Sciatic nerve (tissue), 2 donors: ENCODE measurements around the gene APOBEC3H. TPM values are rescaled to one million over a fixed set of nuclear protein-coding genes. Genes with fewer than 3 reads are reported as not detected.
"Not testable (repeated sequence)": the region's sequence is repeated elsewhere in the genome, so short reads cannot be mapped to it uniquely, and the experiment has no call there.

Experiments
- ATAC-seq: fragments of 200-7000 bp; cut with Tn5 transposase; one replicate; pipeline ENCODE4 v1.9.1; 2020; ENCODE audit warnings: mild to moderate bottlenecking, moderate library complexity
- DNase-seq: peaks from one replicate; pipeline ENCODE4 v3.0.0-alpha.2; 2020; ENCODE audit warnings: low spot score
- intact Hi-C: fragments of 100-400 bp; cut with DNase I; formaldehyde crosslinking; loops from one replicate; pipeline ENCODE4 v1.14.2; 2022
- total RNA-seq: library from RNA; stranded (reverse); fragmentation: NEBNext Ultra II Directional; extraction: Animal tissue kit (Norgen Biotek cat#: 25700); gene quantifications from one replicate; pipeline ENCODE4 v1.2.1, GENCODE V29; 2021
- donor health status: DM: no; HTN: no; CAD: no.
- donor health status: DM: no; HTN: no; CAD: no.

The APOBEC3H gene
- total RNA-seq, 1 donor from 2014 or later = 1.1 TPM

DNA sequence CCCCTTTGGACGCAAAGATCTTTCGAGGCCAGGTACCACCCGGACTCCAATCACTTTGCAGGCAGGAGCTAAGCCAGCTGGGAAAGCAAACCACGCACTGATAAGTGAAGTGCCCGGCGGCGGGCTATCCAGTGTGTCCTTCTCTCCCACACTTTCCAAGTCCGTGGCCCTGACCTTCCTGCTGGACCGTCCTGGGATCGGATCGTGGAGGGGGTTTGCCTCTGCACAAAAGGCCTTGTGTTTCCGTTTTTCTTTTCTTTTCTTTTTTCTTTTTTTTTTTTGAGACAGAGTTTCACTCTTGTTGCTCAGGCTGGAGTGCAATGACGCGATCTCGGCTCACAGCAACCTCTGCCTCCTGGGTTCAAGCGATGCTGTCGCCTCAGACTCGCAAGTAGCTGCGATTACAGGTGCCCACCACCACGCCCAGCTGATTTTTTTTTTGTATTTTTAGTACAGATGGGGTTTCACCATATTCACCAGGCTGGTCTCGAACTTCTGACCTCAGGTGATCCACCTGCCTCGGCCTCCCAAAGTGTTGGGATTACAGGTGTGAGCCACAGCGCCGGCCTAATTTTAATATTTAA is 17.9 kb upstream of the APOBEC3H start:
- intact Hi-C loops, DNase-seq: not testable (repeated sequence)
- peak; percentile 41 for ATAC-seq

- ATAC-seq = no peak
- DNase-seq = no peak
- intact Hi-C loops = no loop called here
Observed at GRCh38 chr22:39080052-39080762, 16.8 kb upstream of the APOBEC3H start.

- no peak for ATAC-seq
Observed at GRCh38 chr22:39081016-39081415, 16.0 kb upstream of the APOBEC3H start.

DNA sequence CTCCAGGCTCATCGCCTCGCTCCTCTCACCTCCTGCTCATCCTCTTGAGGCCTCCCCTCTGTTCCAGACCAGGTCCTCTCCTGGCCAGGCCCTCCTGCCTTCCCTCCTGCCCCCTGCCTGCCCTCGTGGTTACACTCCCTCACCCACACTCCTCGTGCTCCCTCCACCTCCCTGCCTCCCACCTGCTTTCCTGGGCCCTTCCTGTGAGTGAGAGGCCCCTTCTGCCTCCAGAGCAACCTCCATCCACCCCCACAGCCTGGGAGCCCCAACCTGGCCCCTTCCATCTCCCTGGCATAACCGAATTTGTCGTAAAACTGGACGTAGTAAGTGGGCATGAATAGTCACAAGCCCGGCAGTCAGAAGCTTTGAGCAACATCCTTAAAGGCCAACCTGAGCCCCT is 15.4 kb upstream of the APOBEC3H start:
- DNase-seq = no peak
- no peak for ATAC-seq
- intact Hi-C loops = no loop called here

More at GRCh38 chr22:39081016-39081415, 16.0 kb upstream of the APOBEC3H start:
- intact Hi-C loops = no loop called here
- DNase-seq = no peak

DNA sequence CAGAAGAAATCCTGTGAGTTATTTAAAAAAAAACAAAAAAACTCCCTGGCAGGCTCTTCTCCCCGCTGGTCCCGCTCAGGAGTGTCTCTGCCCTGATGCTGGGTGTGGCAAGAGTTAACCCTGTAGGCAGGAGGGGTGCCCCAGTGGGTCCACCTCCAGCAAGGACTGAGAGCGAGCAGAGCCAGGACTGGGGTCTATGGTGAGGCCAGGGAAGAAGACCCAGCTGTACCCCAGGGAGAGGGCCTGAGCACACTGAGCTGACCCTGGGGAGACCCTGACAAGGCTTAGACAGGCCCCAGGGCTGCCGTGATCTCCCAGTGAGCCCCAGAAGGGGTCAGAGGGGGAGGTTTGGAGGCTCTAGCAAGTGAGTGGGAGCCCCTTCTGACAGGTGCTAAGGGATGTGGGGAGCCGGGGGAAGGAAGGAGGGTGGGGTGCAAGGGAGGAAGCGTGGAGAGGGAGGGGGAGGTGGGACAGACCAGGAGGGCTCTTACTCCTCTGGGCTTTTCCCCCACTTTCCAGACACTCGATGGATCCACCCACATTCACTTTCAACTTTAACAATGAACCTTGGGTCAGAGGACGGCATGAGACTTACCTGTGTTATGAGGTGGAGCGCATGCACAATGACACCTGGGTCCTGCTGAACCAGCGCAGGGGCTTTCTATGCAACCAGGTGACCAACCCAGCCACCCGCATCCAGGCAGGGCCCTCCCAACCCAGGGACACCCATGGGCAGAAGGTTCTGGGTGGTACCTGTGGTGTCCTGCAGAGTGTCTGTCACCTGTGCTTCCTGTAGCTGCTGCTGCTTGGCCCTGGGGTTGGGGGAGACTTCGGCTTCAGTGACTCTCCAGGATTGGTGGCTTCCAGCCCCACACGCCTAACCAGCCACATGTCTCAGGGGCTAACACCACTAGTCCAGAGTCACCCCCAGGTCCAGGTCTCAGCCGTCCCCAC is 13.6 kb upstream of the APOBEC3H start:
- ATAC-seq (no peak), DNase-seq (no peak)
- intact Hi-C loops = no loop called here

- intact Hi-C loops = no loop called here
- ATAC-seq (no peak), DNase-seq (no peak)
Observed at GRCh38 chr22:39084666-39085065, 12.4 kb upstream of the APOBEC3H start.

DNA sequence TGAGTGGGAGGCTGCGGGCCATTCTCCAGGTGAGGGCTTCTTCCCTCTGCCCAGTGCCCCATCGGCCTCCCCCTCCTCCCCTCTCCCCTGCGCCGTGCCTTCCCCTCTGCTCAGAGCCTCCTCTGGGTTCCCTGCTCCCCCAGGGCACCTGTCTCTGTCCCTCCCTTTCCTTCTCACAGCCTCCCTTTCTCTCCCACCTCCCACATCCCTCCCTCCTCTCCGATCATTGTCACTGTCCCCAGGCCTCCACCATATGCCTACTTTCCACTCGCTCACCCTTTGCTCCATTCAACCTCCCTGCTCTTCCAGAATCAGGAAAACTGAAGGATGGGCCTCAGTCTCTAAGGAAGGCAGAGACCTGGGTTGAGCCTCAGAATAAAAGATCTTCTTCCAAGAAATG is 9.9 kb upstream of the APOBEC3H start:
- intact Hi-C loops = no loop called here
- ATAC-seq (no peak), DNase-seq (no peak)

DNA sequence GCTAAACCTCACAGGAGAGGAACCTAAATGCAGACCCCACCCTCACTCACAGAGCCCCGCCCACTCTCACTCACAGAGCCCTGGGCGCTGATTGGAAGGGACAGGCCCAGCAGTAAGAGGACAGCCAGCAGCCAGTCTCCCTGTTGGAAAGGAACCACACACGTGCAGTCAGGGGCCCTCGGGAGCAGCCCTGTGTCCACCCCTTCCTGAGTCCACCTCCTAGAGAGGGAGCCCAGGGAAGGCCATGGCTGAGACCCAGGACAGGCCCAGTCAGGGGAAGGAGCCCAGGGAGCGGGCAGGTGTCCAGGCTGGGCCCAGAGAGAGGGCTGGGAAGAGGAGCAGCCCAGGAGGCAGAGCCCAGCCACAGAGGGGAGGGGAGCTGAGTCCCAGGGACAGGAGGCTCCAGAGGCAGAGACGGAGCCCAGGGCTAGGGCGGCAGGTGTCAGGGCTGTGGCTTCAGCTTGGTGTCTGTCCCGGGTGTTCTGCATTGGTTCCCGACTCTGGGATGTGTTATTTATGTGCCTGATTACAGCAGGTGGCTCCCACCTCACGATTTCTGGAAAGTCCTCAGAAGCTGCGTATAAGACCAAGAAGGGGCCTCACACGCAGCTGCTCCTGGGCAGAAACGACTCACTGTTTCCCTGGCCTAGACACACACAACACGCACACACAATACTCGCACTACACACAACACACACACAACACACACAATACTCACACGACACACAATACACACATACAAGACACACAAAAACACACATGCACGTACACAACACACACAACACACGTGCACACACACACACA is 9.0 kb upstream of the APOBEC3H start:
- no peak for DNase-seq
- peak; percentile 74 for ATAC-seq
- intact Hi-C loops = no loop called here

- DNase-seq (no peak), ATAC-seq (no peak)
- intact Hi-C loops = no loop called here
Observed at GRCh38 chr22:39088685-39089032, 8.4 kb upstream of the APOBEC3H start.

DNA sequence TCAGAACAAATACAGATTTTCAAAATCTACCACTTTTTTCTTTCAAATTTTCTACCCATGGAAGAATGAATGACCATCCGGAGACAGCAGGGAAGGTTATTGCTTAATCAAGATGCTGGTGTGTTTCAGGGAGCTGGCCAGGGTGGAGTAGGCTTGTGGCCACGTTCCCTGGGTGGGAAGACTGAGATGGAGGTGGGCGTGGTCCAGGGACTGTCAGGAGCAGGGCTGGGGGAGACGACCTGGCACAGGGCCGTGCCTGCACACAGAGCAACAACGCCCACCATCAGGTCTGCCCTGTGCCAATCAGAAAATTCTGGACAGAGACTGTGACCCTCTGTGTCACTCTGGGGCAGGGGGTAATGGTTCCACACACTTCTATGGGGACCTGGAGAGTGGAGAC is 7.1 kb upstream of the APOBEC3H start:
- intact Hi-C loops = no loop called here
- DNase-seq (no peak), ATAC-seq (no peak)

DNA sequence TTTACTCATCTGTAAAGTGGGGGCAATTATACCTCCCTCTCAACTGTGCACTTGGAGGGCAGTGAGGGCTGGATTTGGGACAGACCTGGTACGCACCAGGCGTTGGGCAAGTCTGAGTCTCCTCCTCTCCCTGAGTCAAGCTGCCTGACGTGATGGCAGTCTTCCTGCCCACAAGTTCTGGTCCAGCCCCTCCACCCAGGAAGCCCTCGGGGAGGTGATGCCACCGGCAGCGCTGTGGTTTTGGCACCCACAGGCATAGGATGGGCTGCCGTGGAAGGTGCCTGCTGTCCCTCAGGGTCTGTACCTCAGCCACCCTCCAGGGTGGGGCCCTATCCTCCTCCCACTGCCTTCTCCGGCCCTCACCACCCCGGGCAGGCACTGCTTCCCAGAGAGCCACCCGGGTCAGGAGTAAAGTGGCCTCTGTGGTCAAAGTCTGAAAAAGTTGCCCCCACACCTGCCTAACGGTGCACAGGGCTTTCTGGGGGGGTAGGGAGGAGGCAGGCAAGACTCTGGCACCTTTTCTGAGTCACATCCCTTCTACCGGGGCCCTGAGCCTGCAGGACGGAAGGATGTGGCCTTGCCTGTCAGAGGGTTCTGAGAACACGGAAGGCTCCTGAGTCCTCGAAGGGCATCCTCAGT is 6.5 kb upstream of the APOBEC3H start:
- ATAC-seq (peak; percentile 29), DNase-seq (no peak)
- intact Hi-C loops = no loop called here

- intact Hi-C loops = no loop called here
- DNase-seq = no peak
- ATAC-seq = no peak
Observed at GRCh38 chr22:39091126-39092081, 5.6 kb upstream of the APOBEC3H start.

DNA sequence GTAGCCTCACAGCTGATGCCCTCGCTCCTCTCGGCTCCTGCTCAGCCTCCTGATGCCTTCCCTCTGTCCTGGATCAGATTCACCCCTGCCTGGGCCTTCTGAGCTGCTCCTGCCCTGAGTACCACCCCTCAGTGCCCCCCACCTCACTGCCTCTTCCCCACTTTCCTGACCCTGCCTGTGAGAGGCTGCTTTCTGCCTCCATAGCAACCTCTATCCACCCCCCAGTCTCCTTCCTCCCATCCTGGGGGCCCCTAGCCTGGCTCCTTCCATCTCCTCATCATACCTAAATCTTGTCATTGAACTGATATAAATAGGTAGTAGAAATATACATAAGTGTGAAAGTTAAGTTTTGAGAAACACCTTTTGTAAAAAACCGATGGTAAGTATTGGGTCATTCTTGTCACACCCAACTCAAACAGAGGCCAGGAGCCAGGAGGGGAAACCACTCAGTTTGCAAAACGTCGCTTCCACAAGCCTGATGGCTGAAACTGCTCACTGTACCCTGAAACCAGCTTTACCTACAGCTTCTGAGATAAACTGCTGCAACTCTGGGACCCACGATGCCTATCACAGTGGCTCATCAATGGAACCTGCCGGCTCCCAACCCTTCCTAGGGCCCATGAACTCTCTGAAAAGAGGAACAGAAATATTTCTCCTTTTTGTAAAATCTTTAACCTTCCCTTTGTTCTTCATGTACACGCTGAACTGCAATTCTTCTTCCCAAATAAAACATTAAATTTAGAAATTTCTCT is 4.8 kb upstream of the APOBEC3H start:
- intact Hi-C loops = no loop called here
- no peak for DNase-seq
- no peak for ATAC-seq

DNA sequence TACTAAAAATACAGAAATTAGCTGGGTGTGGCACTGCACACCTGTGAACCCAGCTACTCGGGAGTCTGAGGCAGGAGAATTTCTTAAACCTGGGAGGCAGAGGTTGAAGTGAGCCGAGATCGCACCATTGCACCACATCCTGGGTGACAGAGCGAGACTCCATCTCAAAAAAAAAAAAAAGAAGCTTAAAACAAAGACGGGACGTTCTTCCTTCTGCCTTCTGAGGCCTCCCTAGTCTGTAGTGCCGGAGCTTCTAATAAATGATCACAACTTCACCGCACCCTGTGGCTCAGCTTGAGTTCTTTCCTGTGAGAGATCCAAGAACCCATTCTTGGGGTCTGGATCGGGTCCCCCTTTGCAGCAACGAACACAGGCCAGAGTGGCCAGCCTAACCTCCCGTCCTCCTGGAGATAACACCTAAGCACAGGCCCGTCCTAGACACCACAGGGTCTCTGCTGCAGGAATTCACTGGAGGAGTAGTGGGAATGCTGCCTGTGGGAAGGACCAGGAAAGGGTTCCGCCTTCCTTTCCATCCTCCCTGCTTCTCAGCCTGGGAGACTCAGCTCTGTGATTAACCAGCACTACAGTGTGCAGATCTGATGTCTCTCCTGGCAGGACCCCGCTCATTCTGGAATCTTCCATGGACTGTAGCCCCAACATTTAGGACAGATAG is 2.2 kb upstream of the APOBEC3H start:
- ATAC-seq (no peak), DNase-seq (no peak)
- intact Hi-C loops = no loop called here

DNA sequence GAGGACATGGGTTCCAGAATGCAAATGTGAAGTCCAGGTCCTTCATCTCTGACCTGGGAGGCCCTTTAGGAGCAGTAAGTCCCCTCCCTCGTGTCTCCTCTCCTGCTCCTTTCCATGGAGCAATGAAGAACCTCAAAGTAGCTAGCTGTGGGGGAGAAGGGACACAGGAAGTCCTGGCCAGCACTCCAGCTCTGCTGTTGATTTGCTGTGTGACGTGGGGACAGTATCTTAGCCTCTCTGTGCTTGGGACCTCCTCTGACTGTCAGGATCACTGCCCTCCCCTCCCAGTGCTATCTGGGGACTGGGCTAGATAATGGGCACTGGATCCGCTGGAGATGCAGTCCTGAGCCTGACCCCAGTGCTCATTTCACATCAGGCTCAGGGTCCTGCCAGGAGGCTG is 1.1 kb upstream of the APOBEC3H start:
- no peak for DNase-seq

GRCh38 chr22:39098026-39098425 is 982 bp downstream of the APOBEC3H start:
- no peak for ATAC-seq
- DNase-seq = no peak
- intact Hi-C loops = no loop called here

More for the DNA sequence above, 1.1 kb upstream of the APOBEC3H start:
- intact Hi-C loops = no loop called here
- no peak for ATAC-seq
